GM12864 (cell line): ENCODE results near the gene LRTM2.

ENCODE experiments used
- DNase-seq: peaks from one replicate; pipeline ENCODE4 v3.0.0-alpha.2; 2011; ENCODE audit warnings: low read depth
- H3K4me3 ChIP-seq: 2 replicates; pipeline ENCODE4 v1.5.1; 2011; ENCODE audit warnings: mild to moderate bottlenecking, low read depth, low read length, control low read depth
- CTCF ChIP-seq: IDR thresholded peaks from 2 replicates; pipeline ENCODE4 v1.5.1; 2011; ENCODE audit warnings: low read depth, mild to moderate bottlenecking, moderate library complexity, low read length, control low read depth, inconsistent platforms; ENCODE audit errors: missing control alignments

The LRTM2 gene

GRCh38 chr12:1837541-1838204, 17.3 kb downstream of the LRTM2 start:
- DNase-seq, result no peak
- H3K4me3 ChIP-seq, result no peak overlapping the region
- TF ChIP-seq CTCF, result no peak

- no peak overlapping the region for H3K4me3 ChIP-seq
- no peak for DNase-seq
- no peak for TF ChIP-seq CTCF
Measured at GRCh38 chr12:1838205-1838993, 18.0 kb downstream of the LRTM2 start.

- no peak for DNase-seq
- no peak for TF ChIP-seq CTCF
- H3K4me3 ChIP-seq, result no peak overlapping the region
Measured at GRCh38 chr12:1838994-1839365, 18.6 kb downstream of the LRTM2 start.

GRCh38 chr12:1839464-1839863, 19.1 kb downstream of the LRTM2 start:
- DNase-seq, result no peak
- no peak for TF ChIP-seq CTCF
- no peak overlapping the region for H3K4me3 ChIP-seq

GRCh38 chr12:1839956-1840951, 19.9 kb downstream of the LRTM2 start:
- TF ChIP-seq CTCF, result no peak
- no peak for DNase-seq
- no peak overlapping the region for H3K4me3 ChIP-seq

- no peak for DNase-seq
- no peak overlapping the region for H3K4me3 ChIP-seq
- TF ChIP-seq CTCF, result no peak
Measured at GRCh38 chr12:1840981-1841425, 20.6 kb downstream of the LRTM2 start.
